Frontal cortex (tissue), 4 donors: Measurements from ENCODE around the gene CDK16. TPM values are rescaled to one million over a fixed set of nuclear protein-coding genes. Genes with fewer than 3 reads are reported as not detected.

Source experiments
- DNase-seq, 2 donors: peaks; one replicate each; pipeline ENCODE4 v3.0.0; 2012; ENCODE audit warnings: low spot score in 2 of 2
- FAIRE-seq: peaks from 2 replicates; lab custom pipeline; 2012; peaks lifted over from hg19 to GRCh38; lab: Jason Lieb, UNC
- total RNA-seq: library from RNA; depleted of rRNA; stranded (reverse); fragments of >200 nt; gene quantifications from one replicate; pipeline ENCODE4 v1.2.3, GENCODE V29; 2014
- donor health status: control.
- donor health status: control.
- donor health status: control.

The CDK16 gene
- total RNA-seq, 1 donor from 2014 or later, result 66.4 TPM

GRCh38 chrX:47184486-47184885 is 34.0 kb upstream of the CDK16 start:
- FAIRE-seq (no peak), DNase-seq (no peak)

GRCh38 chrX:47185241-47185640 is 33.2 kb upstream of the CDK16 start:
- FAIRE-seq (no peak), DNase-seq (no peak)

GRCh38 chrX:47186096-47186740 is 32.3 kb upstream of the CDK16 start:
- FAIRE-seq, result no peak

GRCh38 chrX:47187106-47187677 is 31.3 kb upstream of the CDK16 start:
- FAIRE-seq (no peak), DNase-seq (no peak)

More at GRCh38 chrX:47186096-47186740, 32.3 kb upstream of the CDK16 start:
- DNase-seq, result no peak

- no peak for FAIRE-seq
- DNase-seq, result no peak
Observed at GRCh38 chrX:47189906-47190305, 28.6 kb upstream of the CDK16 start.

- no peak for FAIRE-seq
- peak; percentile 82 for DNase-seq
Observed at GRCh38 chrX:47190445-47191269, 27.8 kb upstream of the CDK16 start.

- DNase-seq (no peak), FAIRE-seq (no peak)
Observed at GRCh38 chrX:47191331-47191730, 27.1 kb upstream of the CDK16 start.

GRCh38 chrX:47191806-47192401 is 26.6 kb upstream of the CDK16 start:
- no peak for FAIRE-seq
- no peak for DNase-seq

GRCh38 chrX:47193475-47194193 is 24.8 kb upstream of the CDK16 start, which contains the start of gene UBA1:
Gene UBA1 (plus strand): TSS chrX:47193829. CDS start chrX:47198803, 4,974 bp downstream.
- DNase-seq (peak; percentile 85 to 91), FAIRE-seq (peak; percentile 92)

GRCh38 chrX:47194194-47194787 is 24.2 kb upstream of the CDK16 start:
- no peak for DNase-seq
- no peak for FAIRE-seq

- no peak for FAIRE-seq
Observed at GRCh38 chrX:47196098-47196497, 22.4 kb upstream of the CDK16 start.

GRCh38 chrX:47197526-47197925 is 21.0 kb upstream of the CDK16 start:
- DNase-seq, result no peak
- no peak for FAIRE-seq

More at GRCh38 chrX:47196098-47196497, 22.4 kb upstream of the CDK16 start:
- DNase-seq, result no peak

GRCh38 chrX:47198026-47198686 is 20.3 kb upstream of the CDK16 start:
- FAIRE-seq, result no peak
- DNase-seq, result no peak

GRCh38 chrX:47198687-47199080 is 19.8 kb upstream of the CDK16 start:
- no peak for DNase-seq
- FAIRE-seq, result no peak

GRCh38 chrX:47199286-47199685 is 19.2 kb upstream of the CDK16 start:
- FAIRE-seq (no peak), DNase-seq (no peak)

GRCh38 chrX:47200385-47201150 is 17.9 kb upstream of the CDK16 start:
- no peak for DNase-seq
- FAIRE-seq, result no peak

GRCh38 chrX:47201345-47201944 is 17.0 kb upstream of the CDK16 start:
- DNase-seq (no peak), FAIRE-seq (no peak)

- DNase-seq, result no peak
- FAIRE-seq, result no peak
Observed at GRCh38 chrX:47202316-47202715, 16.2 kb upstream of the CDK16 start.
